ENCODE measurements around the gene ZNF697. TPM values are rescaled to one million over a fixed set of nuclear protein-coding genes. Genes with fewer than 3 reads are reported as not detected.

ZNF697 gene
- total RNA-seq, 4 donors from 2014 or later, result 2.6 to 8.1 (median 3.7) TPM

- no peak for TF ChIP-seq POLR2AphosphoS5 (IDR thresholded peaks at IDR 0.05)
- TF ChIP-seq CTCF (IDR thresholded peaks at IDR 0.05), result no peak
- TF ChIP-seq EP300 (IDR thresholded peaks at IDR 0.05), result no peak
- no peak for TF ChIP-seq POLR2A (IDR thresholded peaks at IDR 0.05)
These were observed 16.0 kb downstream of the ZNF697 start for GRCh38 chr1:119632103-119632490.

GRCh38 chr1:119631433-119632102 lies 16.5 kb downstream of the ZNF697 start:
- 15% methylated on average over 17 of the region's 37 CpGs for WGBS
- H3K36me3 ChIP-seq, result no peaks in the 10 kb centered on the region
- DNase-seq (ENCODE audit: low spot score in 2 of 2), result peak; percentile 92 to 93
- no peaks in the 10 kb centered on the region for H3K27me3 ChIP-seq
- H3K4me3 ChIP-seq, result peak overlapping the region; percentile 36
- no peaks in the 10 kb centered on the region for H3K9me3 ChIP-seq
- H3K4me1 ChIP-seq, result peaks cover 44% of the 10 kb centered on the region
- H3K27ac ChIP-seq, result peak overlapping the region; percentile 61
- no peak for TF ChIP-seq POLR2A (IDR thresholded peaks at IDR 0.05)
- TF ChIP-seq POLR2AphosphoS5 (IDR thresholded peaks at IDR 0.05), result peak in 1 of 3 donors; percentile 64

More at GRCh38 chr1:119632103-119632490, 16.0 kb downstream of the ZNF697 start:
- Histone ChIP-seq H3K27ac (peak overlapping the region; percentile 61), H3K4me3 (peak overlapping the region; percentile 36), H3K4me1 (peaks cover 39% of the 10 kb centered on the region), H3K27me3 (no peaks in the 10 kb centered on the region), H3K36me3 (no peaks in the 10 kb centered on the region), H3K9me3 (no peaks in the 10 kb centered on the region)
- DNase-seq (ENCODE audit: low spot score in 2 of 2), result no peak
- WGBS, result 77% methylated on average over 5 of the region's 5 CpGs

DNA sequence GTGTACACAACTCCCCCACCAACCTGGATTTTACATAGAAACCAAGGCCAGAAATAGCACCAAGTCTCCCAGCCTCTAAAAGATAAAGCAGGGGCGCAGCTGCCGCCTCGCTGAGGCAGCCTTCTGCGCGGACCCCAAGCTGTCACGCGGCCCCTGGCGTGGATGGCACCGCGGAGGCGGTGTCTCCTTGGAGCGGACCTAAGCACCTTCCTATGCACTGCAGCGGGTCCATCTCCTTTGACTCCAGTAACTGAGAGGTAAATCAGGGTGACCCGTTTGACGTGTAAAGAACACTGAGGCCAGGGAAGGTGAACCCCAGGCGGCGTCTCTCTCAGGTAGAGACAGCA lies 17.0 kb downstream of the ZNF697 start:
- Histone ChIP-seq H3K4me3 (peak overlapping the region; percentile 36), H3K4me1 (peaks cover 48% of the 10 kb centered on the region), H3K9me3 (no peaks in the 10 kb centered on the region), H3K27ac (peak overlapping the region; percentile 61), H3K27me3 (no peaks in the 10 kb centered on the region), H3K36me3 (no peaks in the 10 kb centered on the region)
- TF ChIP-seq CTCF (IDR thresholded peaks at IDR 0.05) (no peak), POLR2AphosphoS5 (IDR thresholded peaks at IDR 0.05) (no peak), EP300 (IDR thresholded peaks at IDR 0.05) (no peak), POLR2A (IDR thresholded peaks at IDR 0.05) (no peak)
- no peak for DNase-seq (ENCODE audit: low spot score in 2 of 2)
- 61% methylated on average over 17 of the region's 17 CpGs for WGBS

GRCh38 chr1:119626841-119627240 lies 21.2 kb downstream of the ZNF697 start:
- Histone ChIP-seq H3K4me3 (no peak overlapping the region), H3K27me3 (no peaks in the 10 kb centered on the region), H3K9me3 (no peaks in the 10 kb centered on the region), H3K4me1 (peaks cover 34% of the 10 kb centered on the region), H3K36me3 (peaks cover 33% of the 10 kb centered on the region), H3K27ac (no peak overlapping the region)
- TF ChIP-seq CTCF (IDR thresholded peaks at IDR 0.05) (no peak), POLR2AphosphoS5 (IDR thresholded peaks at IDR 0.05) (no peak), EP300 (IDR thresholded peaks at IDR 0.05) (no peak), POLR2A (IDR thresholded peaks at IDR 0.05) (no peak)
- DNase-seq (ENCODE audit: low spot score in 2 of 2), result no peak
- WGBS, result 37% methylated on average over 3 of the region's 3 CpGs

GRCh38 chr1:119626011-119626545 lies 22.0 kb downstream of the ZNF697 start:
- no peak for TF ChIP-seq EP300 (IDR thresholded peaks at IDR 0.05)
- TF ChIP-seq POLR2A (IDR thresholded peaks at IDR 0.05), result no peak
- no peak for TF ChIP-seq CTCF (IDR thresholded peaks at IDR 0.05)
- TF ChIP-seq POLR2AphosphoS5 (IDR thresholded peaks at IDR 0.05), result no peak
- Histone ChIP-seq H3K4me1 (peaks cover 27% of the 10 kb centered on the region), H3K9me3 (no peaks in the 10 kb centered on the region), H3K36me3 (peaks cover 33% of the 10 kb centered on the region), H3K27ac (no peak overlapping the region), H3K4me3 (no peak overlapping the region), H3K27me3 (no peaks in the 10 kb centered on the region)
- no peak for DNase-seq (ENCODE audit: low spot score in 2 of 2)
- WGBS, result 76% methylated on average over 3 of the region's 3 CpGs
